Measurements from ENCODE around the gene ITSN2. TPM values are rescaled to one million over a fixed set of nuclear protein-coding genes. Genes with fewer than 3 reads are reported as not detected.

The ITSN2 gene
- total RNA-seq, 4 donors from 2014 or later, result 107 to 198 (median 116) TPM

- 91 to 93% methylated on average over 7 of the region's 7 CpGs for WGBS, 2 donors
- H3K4me1 ChIP-seq, result peaks cover 19 to 24% of the 10 kb centered on the region in 2 donors
- H3K27me3 ChIP-seq, result no peaks in the 10 kb centered on the region
- no peaks in the 10 kb centered on the region for H3K36me3 ChIP-seq
- intact Hi-C loops (cut with DNase I), result no loop called here
- no peak for DNase-seq
- TF ChIP-seq POLR2A (IDR thresholded peaks at IDR 0.05) (no peak), CTCF (IDR thresholded peaks at IDR 0.05) (no peak)
- H3K27ac ChIP-seq, result peak overlapping the region in 1 of 3 donors; percentile 23
- H3K9me3 ChIP-seq, result no peaks in the 10 kb centered on the region
- H3K4me3 ChIP-seq (replicated peaks in 1 of 3), result no peak overlapping the region
These were observed 177.8 kb downstream of the ITSN2 start for GRCh38 chr2:24182507-24182906.

- DNase-seq, result peak; percentile 39 to 69
- 42 to 44% methylated on average over 6 of the region's 6 CpGs for WGBS, 2 donors
- Histone ChIP-seq H3K27me3 (no peaks in the 10 kb centered on the region), H3K9me3 (no peaks in the 10 kb centered on the region), H3K4me3 (replicated peaks in 1 of 3) (no peak overlapping the region), H3K4me1 (peaks cover 19 to 24% of the 10 kb centered on the region in 2 donors), H3K27ac (peak overlapping the region in 1 of 3 donors; percentile 42), H3K36me3 (no peaks in the 10 kb centered on the region)
- intact Hi-C loops (cut with DNase I), result no loop called here
- TF ChIP-seq POLR2A (IDR thresholded peaks at IDR 0.05) (no peak), CTCF (IDR thresholded peaks at IDR 0.05) (no peak)
These were observed 178.5 kb downstream of the ITSN2 start for GRCh38 chr2:24181849-24182248.

GRCh38 chr2:24179683-24180082 is 180.7 kb downstream of the ITSN2 start:
- no peaks in the 10 kb centered on the region for H3K27me3 ChIP-seq
- H3K4me3 ChIP-seq (replicated peaks in 1 of 3), result no peak overlapping the region
- no peak overlapping the region for H3K27ac ChIP-seq
- H3K36me3 ChIP-seq, result no peaks in the 10 kb centered on the region
- no peak for DNase-seq
- H3K9me3 ChIP-seq, result no peaks in the 10 kb centered on the region
- intact Hi-C loops (cut with DNase I), result no loop called here
- TF ChIP-seq POLR2A (IDR thresholded peaks at IDR 0.05) (no peak), CTCF (IDR thresholded peaks at IDR 0.05) (no peak)
- peaks cover 19 to 24% of the 10 kb centered on the region in 2 donors for H3K4me1 ChIP-seq

- Histone ChIP-seq H3K36me3 (no peaks in the 10 kb centered on the region), H3K4me1 (peaks cover 0 to under 1% of the 10 kb centered on the region in 2 donors), H3K27me3 (no peaks in the 10 kb centered on the region), H3K9me3 (no peaks in the 10 kb centered on the region), H3K27ac (no peak overlapping the region), H3K4me3 (replicated peaks in 1 of 3) (no peak overlapping the region)
- 78 to 82% methylated on average over 1 of the region's 1 CpG for WGBS, 2 donors
- no peak for DNase-seq
- no peak for TF ChIP-seq CTCF (IDR thresholded peaks at IDR 0.05)
- intact Hi-C loops (cut with DNase I), result no loop called here
These were observed 184.0 kb downstream of the ITSN2 start for GRCh38 chr2:24176326-24176725.

GRCh38 chr2:24175631-24176187 is 184.6 kb downstream of the ITSN2 start:
- no peak for DNase-seq
- no peaks in the 10 kb centered on the region for H3K4me1 ChIP-seq
- no peak for TF ChIP-seq CTCF (IDR thresholded peaks at IDR 0.05)
- TF ChIP-seq POLR2A (IDR thresholded peaks at IDR 0.05), result no peak
- no peaks in the 10 kb centered on the region for H3K27me3 ChIP-seq
- WGBS, 2 donors, result 74 to 81% methylated on average over 14 to 17 of the region's 17 CpGs
- H3K4me3 ChIP-seq (replicated peaks in 1 of 3), result no peak overlapping the region
- intact Hi-C loops (cut with DNase I), result no loop called here
- H3K36me3 ChIP-seq, result no peaks in the 10 kb centered on the region
- no peaks in the 10 kb centered on the region for H3K9me3 ChIP-seq
- H3K27ac ChIP-seq, result no peak overlapping the region
